ENCODE results near the gene CMPK2. TPM values are rescaled to one million over a fixed set of nuclear protein-coding genes. Genes with fewer than 3 reads are reported as not detected.
"Not testable (repeated sequence)": the region's sequence is repeated elsewhere in the genome, so short reads cannot be mapped to it uniquely, and the experiment has no call there.

CMPK2 gene
- 107 and 134 TPM in 2 replicates for total RNA-seq (2014; rRNA removed; shearing (Covaris generic))

GRCh38 chr2:6865346-6866274 lies at the start of gene CMPK2:
CMPK2 (minus strand) TSS chr2:6865907; CDS start chr2:6865696, 211 bp downstream.
- DNase-seq (ENCODE audit: low read depth) = peak; percentile 78

- no peak for DNase-seq (ENCODE audit: low read depth)
Measured at GRCh38 chr2:6915399-6915798, 49.7 kb upstream of the CMPK2 start.

GRCh38 chr2:6914828-6915227 lies 49.1 kb upstream of the CMPK2 start:
- DNase-seq (ENCODE audit: low read depth) = peak; percentile 81

- DNase-seq (ENCODE audit: low read depth) = no peak
Measured at GRCh38 chr2:6913415-6914157, 47.9 kb upstream of the CMPK2 start.

GRCh38 chr2:6911721-6912120 lies 46.0 kb upstream of the CMPK2 start:
- DNase-seq (ENCODE audit: low read depth) = no peak

- peak; percentile 51 for DNase-seq (ENCODE audit: low read depth)
Measured at GRCh38 chr2:6909431-6910385, 44.0 kb upstream of the CMPK2 start.

- DNase-seq (ENCODE audit: low read depth) = no peak
Measured at GRCh38 chr2:6908291-6908690, 42.6 kb upstream of the CMPK2 start.

GRCh38 chr2:6906165-6906741 lies 40.5 kb upstream of the CMPK2 start:
- no peak for DNase-seq (ENCODE audit: low read depth)

GRCh38 chr2:6905668-6906067 lies 40.0 kb upstream of the CMPK2 start:
- no peak for DNase-seq (ENCODE audit: low read depth)

- DNase-seq (ENCODE audit: low read depth) = not testable (repeated sequence)
Measured at GRCh38 chr2:6902581-6902980, 36.9 kb upstream of the CMPK2 start.

GRCh38 chr2:6896930-6897759 lies 31.4 kb upstream of the CMPK2 start:
- DNase-seq (ENCODE audit: low read depth) = peak; percentile 44

- no peak for DNase-seq (ENCODE audit: low read depth)
Measured at GRCh38 chr2:6893876-6894482, 28.3 kb upstream of the CMPK2 start.

- DNase-seq (ENCODE audit: low read depth) = no peak
Measured at GRCh38 chr2:6888724-6889123, 23.0 kb upstream of the CMPK2 start.

- DNase-seq (ENCODE audit: low read depth) = no peak
Measured at GRCh38 chr2:6887751-6888192, 22.1 kb upstream of the CMPK2 start.

- DNase-seq (ENCODE audit: low read depth) = no peak
Measured at GRCh38 chr2:6885968-6886367, 20.3 kb upstream of the CMPK2 start.

- DNase-seq (ENCODE audit: low read depth) = no peak
Measured at GRCh38 chr2:6885551-6885950, 19.8 kb upstream of the CMPK2 start.

GRCh38 chr2:6883448-6884122 lies 17.9 kb upstream of the CMPK2 start:
- DNase-seq (ENCODE audit: low read depth) = no peak

GRCh38 chr2:6881516-6881915 lies 15.8 kb upstream of the CMPK2 start:
- no peak for DNase-seq (ENCODE audit: low read depth)

GRCh38 chr2:6881046-6881445 lies 15.3 kb upstream of the CMPK2 start:
- no peak for DNase-seq (ENCODE audit: low read depth)

All from M059J (cell line).